Fibroblast of skin of abdomen (primary cell): Measurements from ENCODE around the gene COX4I1. TPM values are rescaled to one million over a fixed set of nuclear protein-coding genes. Genes with fewer than 3 reads are reported as not detected.
A peak's percentile ranks its signal among the peaks of the same experiment; 100 is the strongest.

Experiments used
- DNase-seq: peaks from one replicate; pipeline ENCODE4 v3.0.0-alpha.2; 2013
- polyA plus RNA-seq, 2 experiments: library from polyadenylated mRNA; unstranded; fragments of 120-200 nt; gene quantifications; one replicate each; pipeline ENCODE4 v1.2.1, GENCODE V29; 2013; ENCODE audit not compliant: insufficient read length in 2 of 2

COX4I1 gene
- 409 TPM for polyA plus RNA-seq (2013, experiment 1 of 2; ENCODE audit: insufficient read length)
- 413 TPM for polyA plus RNA-seq (2013, experiment 2 of 2; ENCODE audit: insufficient read length)

GRCh38 chr16:85799497-85800320 lies at the start of gene COX4I1, which contains the start of gene EMC8:
Gene COX4I1 (plus strand): TSS chr16:85799695. CDS start chr16:85801206, 1,511 bp downstream.
Gene EMC8 (minus strand): TSS chr16:85799544. CDS start chr16:85799295, 249 bp downstream.
- peak; percentile 93 for DNase-seq

GRCh38 chr16:85749771-85750145 lies 49.7 kb upstream of the COX4I1 start:
- no peak for DNase-seq

GRCh38 chr16:85750146-85750826 lies 49.2 kb upstream of the COX4I1 start:
- DNase-seq: peak; percentile 58

GRCh38 chr16:85750827-85751697 lies 48.4 kb upstream of the COX4I1 start, which contains the start of gene C16orf74:
Gene C16orf74 (minus strand): TSS chr16:85751096. CDS start chr16:85735217, 15,879 bp downstream.
- peak; percentile 45 for DNase-seq

- peak; percentile 45 for DNase-seq
These were observed 47.6 kb upstream of the COX4I1 start for GRCh38 chr16:85751698-85752501.

GRCh38 chr16:85752511-85753420 lies 46.7 kb upstream of the COX4I1 start:
- peak; percentile 72 for DNase-seq

- DNase-seq: no peak
These were observed 45.9 kb upstream of the COX4I1 start for GRCh38 chr16:85753559-85753958.

- DNase-seq: no peak
These were observed 45.5 kb upstream of the COX4I1 start for GRCh38 chr16:85753976-85754375.

GRCh38 chr16:85754413-85754812 lies 45.1 kb upstream of the COX4I1 start:
- no peak for DNase-seq

GRCh38 chr16:85755929-85756768 lies 43.3 kb upstream of the COX4I1 start:
- DNase-seq: peak; percentile 31

- peak; percentile 73 for DNase-seq
These were observed 42.1 kb upstream of the COX4I1 start for GRCh38 chr16:85757341-85757822.

GRCh38 chr16:85759136-85759535 lies 40.4 kb upstream of the COX4I1 start:
- DNase-seq: no peak

- DNase-seq: no peak
These were observed 39.7 kb upstream of the COX4I1 start for GRCh38 chr16:85759631-85760419.

- DNase-seq: no peak
These were observed 37.6 kb upstream of the COX4I1 start for GRCh38 chr16:85761861-85762260.

- DNase-seq: no peak
These were observed 36.5 kb upstream of the COX4I1 start for GRCh38 chr16:85762970-85763369.

GRCh38 chr16:85763616-85764015 lies 35.9 kb upstream of the COX4I1 start:
- DNase-seq: no peak

- no peak for DNase-seq
These were observed 34.3 kb upstream of the COX4I1 start for GRCh38 chr16:85765211-85765610.

- no peak for DNase-seq
These were observed 33.7 kb upstream of the COX4I1 start for GRCh38 chr16:85765767-85766166.
